Neutrophil (primary cell): Measurements from ENCODE around the gene CEP170B.
"Not testable (repeated sequence)": the region's sequence is repeated elsewhere in the genome, so short reads cannot be mapped to it uniquely, and the experiment has no call there.

Experiments used
- H3K27ac ChIP-seq: fragments of 200-600 bp; sonication (generic); 2 replicates; pipeline ENCODE4 v1.5.1; 2016; ENCODE audit warnings: mild to moderate bottlenecking, moderate library complexity
- H3K27me3 ChIP-seq: fragments of 200-600 bp; sonication (generic); 2 replicates; pipeline ENCODE4 v1.6.0; 2016; ENCODE audit warnings: mild to moderate bottlenecking
- H3K36me3 ChIP-seq: fragments of 200-600 bp; sonication (generic); 2 replicates; pipeline ENCODE4 v1.5.1; 2017
- H3K4me1 ChIP-seq, 2 experiments: fragments of 200-600 bp in 1 of 2; sonication (generic) in 1 of 2; 1 replicate in 1 of 2; 2 replicates in 1 of 2; pipeline versions ENCODE4 v1.5.1 to v1.6.1; 2013 to 2016; ENCODE audit warnings: low read depth in 1 of 2, low read length in 1 of 2, mild to moderate bottlenecking in 1 of 2, moderate library complexity in 1 of 2; ENCODE audit not compliant: control insufficient read depth in 1 of 2, insufficient read depth in 1 of 2
- H3K4me3 ChIP-seq, 2 experiments: fragments of 200-600 bp in 1 of 2; sonication (generic) in 1 of 2; 1 replicate in 1 of 2; 2 replicates in 1 of 2; pipeline ENCODE4 v1.5.1; 2013 to 2016; ENCODE audit warnings: low read depth in 1 of 2, low read length in 1 of 2, mild to moderate bottlenecking in 1 of 2, moderate library complexity in 1 of 2
- H3K9me3 ChIP-seq: fragments of 200-600 bp; sonication (generic); 2 replicates; pipeline ENCODE4 v1.5.1; 2016
- TF ChIP-seq, protein P1 (sequence below): fragments of 200-600 bp; sonication (generic); IDR thresholded peaks from 2 replicates; pipeline ENCODE4 v1.5.1; 2016; ENCODE audit warnings: antibody characterized with exemption

Gene CEP170B

DNA sequence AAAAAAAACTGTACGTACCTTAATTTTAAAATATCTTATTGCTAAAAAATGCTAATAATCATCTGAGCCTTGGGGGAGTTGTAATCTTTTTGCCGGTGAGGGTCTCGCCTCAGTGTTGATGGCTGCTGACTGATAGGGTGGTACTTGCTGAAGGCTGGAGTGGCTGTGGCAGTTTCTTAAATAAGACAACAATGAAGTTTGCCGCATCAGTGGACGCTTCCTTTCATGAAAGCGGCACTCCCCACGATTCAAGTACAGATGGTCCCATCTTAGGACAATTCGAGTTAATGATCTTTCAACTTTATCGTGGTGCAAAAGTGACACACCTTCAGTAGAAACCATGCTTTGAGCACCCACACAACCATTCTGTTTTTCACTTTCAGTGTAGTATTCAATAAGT is 52.0 kb downstream of the CEP170B start:
- no peak overlapping the region for H3K27ac ChIP-seq
- H3K36me3 ChIP-seq, result no peaks in the 10 kb centered on the region
- TF ChIP-seq, protein P1, sequence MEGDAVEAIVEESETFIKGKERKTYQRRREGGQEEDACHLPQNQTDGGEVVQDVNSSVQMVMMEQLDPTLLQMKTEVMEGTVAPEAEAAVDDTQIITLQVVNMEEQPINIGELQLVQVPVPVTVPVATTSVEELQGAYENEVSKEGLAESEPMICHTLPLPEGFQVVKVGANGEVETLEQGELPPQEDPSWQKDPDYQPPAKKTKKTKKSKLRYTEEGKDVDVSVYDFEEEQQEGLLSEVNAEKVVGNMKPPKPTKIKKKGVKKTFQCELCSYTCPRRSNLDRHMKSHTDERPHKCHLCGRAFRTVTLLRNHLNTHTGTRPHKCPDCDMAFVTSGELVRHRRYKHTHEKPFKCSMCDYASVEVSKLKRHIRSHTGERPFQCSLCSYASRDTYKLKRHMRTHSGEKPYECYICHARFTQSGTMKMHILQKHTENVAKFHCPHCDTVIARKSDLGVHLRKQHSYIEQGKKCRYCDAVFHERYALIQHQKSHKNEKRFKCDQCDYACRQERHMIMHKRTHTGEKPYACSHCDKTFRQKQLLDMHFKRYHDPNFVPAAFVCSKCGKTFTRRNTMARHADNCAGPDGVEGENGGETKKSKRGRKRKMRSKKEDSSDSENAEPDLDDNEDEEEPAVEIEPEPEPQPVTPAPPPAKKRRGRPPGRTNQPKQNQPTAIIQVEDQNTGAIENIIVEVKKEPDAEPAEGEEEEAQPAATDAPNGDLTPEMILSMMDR, result no peak
- no peaks in the 10 kb centered on the region for H3K4me1 ChIP-seq
- peaks cover 30% of the 10 kb centered on the region for H3K27me3 ChIP-seq
- no peak overlapping the region for H3K4me3 ChIP-seq
- H3K9me3 ChIP-seq, result no peaks in the 10 kb centered on the region

DNA sequence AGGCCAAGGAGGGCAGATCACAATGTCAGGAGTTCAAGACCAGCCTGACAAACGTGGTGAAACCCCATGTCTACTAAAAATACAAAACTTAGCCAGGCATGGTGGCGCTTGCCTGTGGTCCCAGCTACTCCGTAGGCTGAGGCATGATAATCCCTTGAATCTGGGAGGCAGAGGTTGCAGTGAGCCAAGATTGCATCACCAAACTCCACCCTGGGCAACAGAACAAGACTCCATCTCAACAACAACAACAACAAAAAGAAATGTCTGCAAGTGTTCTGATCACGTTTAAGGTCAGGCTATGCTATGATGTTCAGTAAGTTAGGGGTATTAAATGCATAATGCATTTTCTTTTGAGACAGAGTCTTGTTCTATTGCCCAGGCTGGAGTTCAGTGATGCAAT is 52.9 kb downstream of the CEP170B start:
- no peak overlapping the region for H3K4me3 ChIP-seq
- H3K27me3 ChIP-seq, result peaks cover 30% of the 10 kb centered on the region
- H3K9me3 ChIP-seq, result no peaks in the 10 kb centered on the region
- TF ChIP-seq, protein P1, result no peak
- H3K36me3 ChIP-seq, result no peaks in the 10 kb centered on the region
- no peaks in the 10 kb centered on the region for H3K4me1 ChIP-seq
- no peak overlapping the region for H3K27ac ChIP-seq

DNA sequence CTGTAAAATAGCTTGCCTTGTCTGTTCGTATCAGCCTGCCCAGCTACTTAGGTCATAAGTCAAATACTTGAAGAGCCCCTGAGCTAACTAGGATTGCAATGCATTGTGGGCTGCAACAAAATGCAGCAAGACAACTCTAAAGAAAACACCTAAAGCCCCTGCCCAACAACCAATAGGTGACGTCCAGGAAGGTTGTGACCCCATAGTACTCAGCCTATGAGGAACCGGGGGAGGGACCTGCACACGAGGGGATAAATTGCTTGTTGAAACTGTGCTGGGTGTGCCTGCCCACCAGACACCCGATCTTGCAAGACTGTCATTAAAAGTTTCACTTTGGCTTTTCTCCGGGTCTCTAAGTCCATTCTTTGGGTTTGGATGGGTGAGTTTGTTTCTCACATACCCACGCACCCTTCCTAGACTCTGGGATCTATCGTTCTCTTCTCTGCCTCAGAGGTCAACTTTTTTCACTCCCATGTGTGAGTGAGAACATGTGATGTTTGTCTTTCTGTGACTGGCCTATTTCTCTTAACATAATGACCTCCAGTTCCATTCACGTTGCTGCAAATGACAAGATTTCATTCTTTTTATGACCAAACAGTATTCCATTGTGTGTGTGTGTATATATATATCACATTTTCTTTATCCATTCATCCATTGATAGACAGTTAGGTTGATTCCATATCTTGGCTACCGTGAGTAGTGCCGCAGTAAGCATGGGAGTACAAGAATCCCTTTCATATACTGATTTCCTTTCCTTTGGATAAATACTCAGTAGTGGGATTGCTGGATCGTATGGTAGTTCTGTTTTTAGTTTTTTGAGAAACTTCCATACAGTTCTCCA is 54.3 kb downstream of the CEP170B start:
- not testable (repeated sequence) for H3K9me3 ChIP-seq, H3K36me3 ChIP-seq, H3K4me3 ChIP-seq, H3K27ac ChIP-seq, H3K4me1 ChIP-seq
- H3K27me3 ChIP-seq, result peaks cover 20% of the 10 kb centered on the region

DNA sequence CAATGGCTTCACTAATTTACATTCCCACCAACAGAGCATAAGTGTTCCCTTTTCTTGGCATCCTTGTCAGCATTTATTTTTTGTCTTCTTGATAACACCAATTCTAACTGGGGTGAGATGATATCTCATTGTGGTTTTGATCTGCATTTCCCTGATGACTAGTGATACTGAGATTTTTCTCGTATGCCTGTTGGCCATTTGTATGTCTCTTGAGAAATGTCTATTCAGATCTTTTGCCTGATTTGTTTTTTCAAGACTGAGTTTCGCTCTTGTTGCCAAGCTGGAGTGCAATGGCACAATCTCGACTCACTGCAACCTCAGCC is 54.9 kb downstream of the CEP170B start:
- Histone ChIP-seq H3K9me3 (no peaks in the 10 kb centered on the region), H3K4me1 (no peaks in the 10 kb centered on the region), H3K36me3 (no peaks in the 10 kb centered on the region), H3K27me3 (peaks cover 20% of the 10 kb centered on the region), H3K4me3 (no peak overlapping the region), H3K27ac (no peak overlapping the region)
- TF ChIP-seq, protein P1, result no peak

DNA sequence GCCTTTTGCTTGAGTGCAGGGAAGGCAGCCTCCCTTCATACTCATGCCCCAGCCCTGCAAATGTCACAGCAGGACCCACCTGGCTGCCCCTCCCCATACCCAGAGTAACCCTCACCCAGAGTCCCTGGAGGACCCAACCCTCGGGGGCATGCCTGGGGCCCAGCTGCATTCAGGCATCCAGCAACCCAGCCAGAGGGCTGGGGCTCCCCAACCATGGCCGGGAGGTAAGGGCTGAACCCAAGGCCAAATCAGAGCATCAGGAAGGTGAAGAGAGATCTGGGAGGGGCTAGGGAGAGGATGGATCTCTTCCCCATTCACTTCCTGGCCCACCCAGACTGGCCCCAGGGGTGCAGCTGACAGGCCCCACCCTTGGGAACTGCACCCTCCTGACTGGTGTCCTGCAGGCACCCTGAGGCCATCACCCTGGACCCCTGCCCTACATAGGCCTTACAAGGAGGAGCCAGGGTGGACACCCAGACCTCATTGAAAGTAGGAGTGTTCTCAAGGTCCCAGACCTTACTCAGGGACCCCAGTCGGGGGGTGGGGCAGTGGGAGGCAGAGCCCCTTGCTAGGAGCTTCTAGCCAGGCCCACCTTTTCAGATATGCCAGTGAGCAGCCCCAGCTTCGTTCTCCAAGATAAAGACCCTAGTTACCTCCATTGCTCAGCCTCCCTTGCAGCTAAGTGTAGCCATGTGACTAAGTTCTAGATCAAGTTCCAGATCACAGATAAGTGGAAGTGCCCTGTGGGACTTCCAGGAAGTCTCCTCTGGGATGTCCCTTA is 58.8 kb downstream of the CEP170B start:
- H3K27ac ChIP-seq, result no peak overlapping the region
- H3K4me1 ChIP-seq, result no peaks in the 10 kb centered on the region
- peaks cover 23% of the 10 kb centered on the region for H3K27me3 ChIP-seq
- H3K36me3 ChIP-seq, result no peaks in the 10 kb centered on the region
- TF ChIP-seq, protein P1, result no peak
- no peak overlapping the region for H3K4me3 ChIP-seq
- H3K9me3 ChIP-seq, result no peaks in the 10 kb centered on the region
